Astrocyte of the spinal cord (primary cell): ENCODE data around the gene GNAT2.

ENCODE experiments used
- DNase-seq: peaks from one replicate; pipeline ENCODE4 v3.0.0; 2011; ENCODE audit warnings: low read depth, low spot score
- H3K4me3 ChIP-seq: 2 replicates; pipeline ENCODE4 v1.5.1; 2011; ENCODE audit warnings: low read depth, mild to moderate bottlenecking, low read length, moderate library complexity
- in situ Hi-C: cut with HindIII; loops from 2 replicates; pipeline ENCODE4 v1.10.0; 2017; ENCODE audit warnings: low sequenced_read_pairs
- TF ChIP-seq, protein P1 (sequence below): IDR thresholded peaks from 2 replicates; pipeline ENCODE4 v1.5.1; 2012; ENCODE audit warnings: low read depth, mild to moderate bottlenecking, low read length, inconsistent platforms

Gene GNAT2

DNA sequence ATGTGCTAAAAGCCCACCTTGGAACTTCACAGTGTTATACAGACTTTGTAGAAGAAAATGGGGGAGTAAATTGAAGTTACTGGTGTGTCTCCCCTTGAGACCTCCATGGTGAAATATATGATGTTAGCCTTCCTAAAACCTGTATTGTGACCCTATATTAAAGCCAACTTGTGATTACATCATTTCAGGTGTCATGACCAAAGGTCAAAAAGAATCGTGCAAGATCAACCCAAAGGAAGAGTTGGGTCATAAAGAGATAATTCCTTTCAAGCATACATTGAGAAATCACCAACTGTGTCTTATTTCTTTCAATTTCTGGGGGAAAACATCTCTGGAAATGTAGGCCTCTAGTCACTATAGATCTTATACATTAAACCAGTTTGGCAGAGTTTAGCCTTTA lies 34.6 kb downstream of the GNAT2 start:
- no peak overlapping the region for H3K4me3 ChIP-seq
- TF ChIP-seq, protein P1, sequence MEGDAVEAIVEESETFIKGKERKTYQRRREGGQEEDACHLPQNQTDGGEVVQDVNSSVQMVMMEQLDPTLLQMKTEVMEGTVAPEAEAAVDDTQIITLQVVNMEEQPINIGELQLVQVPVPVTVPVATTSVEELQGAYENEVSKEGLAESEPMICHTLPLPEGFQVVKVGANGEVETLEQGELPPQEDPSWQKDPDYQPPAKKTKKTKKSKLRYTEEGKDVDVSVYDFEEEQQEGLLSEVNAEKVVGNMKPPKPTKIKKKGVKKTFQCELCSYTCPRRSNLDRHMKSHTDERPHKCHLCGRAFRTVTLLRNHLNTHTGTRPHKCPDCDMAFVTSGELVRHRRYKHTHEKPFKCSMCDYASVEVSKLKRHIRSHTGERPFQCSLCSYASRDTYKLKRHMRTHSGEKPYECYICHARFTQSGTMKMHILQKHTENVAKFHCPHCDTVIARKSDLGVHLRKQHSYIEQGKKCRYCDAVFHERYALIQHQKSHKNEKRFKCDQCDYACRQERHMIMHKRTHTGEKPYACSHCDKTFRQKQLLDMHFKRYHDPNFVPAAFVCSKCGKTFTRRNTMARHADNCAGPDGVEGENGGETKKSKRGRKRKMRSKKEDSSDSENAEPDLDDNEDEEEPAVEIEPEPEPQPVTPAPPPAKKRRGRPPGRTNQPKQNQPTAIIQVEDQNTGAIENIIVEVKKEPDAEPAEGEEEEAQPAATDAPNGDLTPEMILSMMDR, result no peak
- in situ Hi-C loops, result no loop called here
- no peak for DNase-seq

GRCh38 chr1:109582021-109582420 lies 37.4 kb downstream of the GNAT2 start:
- DNase-seq, result no peak
- H3K4me3 ChIP-seq, result no peak overlapping the region
- TF ChIP-seq, protein P1, result no peak
- in situ Hi-C loops, result no loop called here

DNA sequence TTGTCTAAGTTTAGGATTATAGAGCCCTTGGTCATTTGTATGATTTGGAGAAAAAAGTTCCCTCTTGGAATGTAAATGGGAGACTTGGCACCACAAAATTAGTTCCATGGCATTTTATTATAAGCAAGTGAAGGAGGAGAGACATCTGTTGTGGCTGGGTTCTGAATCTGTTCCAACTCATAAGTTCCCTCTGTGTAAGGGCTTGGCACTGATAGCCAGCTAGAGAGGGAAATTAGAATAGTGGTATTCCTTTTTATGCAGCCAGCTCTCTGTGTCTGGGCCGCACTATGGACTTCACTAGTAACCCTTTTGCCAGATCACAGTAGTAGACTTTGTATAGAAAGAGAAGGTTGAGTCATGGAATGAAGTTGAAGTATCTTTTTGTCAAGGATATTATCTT lies 39.9 kb downstream of the GNAT2 start:
- TF ChIP-seq, protein P1, result no peak
- DNase-seq, result peak; percentile 67
- in situ Hi-C loops, result no loop called here
- H3K4me3 ChIP-seq, result no peak overlapping the region

DNA sequence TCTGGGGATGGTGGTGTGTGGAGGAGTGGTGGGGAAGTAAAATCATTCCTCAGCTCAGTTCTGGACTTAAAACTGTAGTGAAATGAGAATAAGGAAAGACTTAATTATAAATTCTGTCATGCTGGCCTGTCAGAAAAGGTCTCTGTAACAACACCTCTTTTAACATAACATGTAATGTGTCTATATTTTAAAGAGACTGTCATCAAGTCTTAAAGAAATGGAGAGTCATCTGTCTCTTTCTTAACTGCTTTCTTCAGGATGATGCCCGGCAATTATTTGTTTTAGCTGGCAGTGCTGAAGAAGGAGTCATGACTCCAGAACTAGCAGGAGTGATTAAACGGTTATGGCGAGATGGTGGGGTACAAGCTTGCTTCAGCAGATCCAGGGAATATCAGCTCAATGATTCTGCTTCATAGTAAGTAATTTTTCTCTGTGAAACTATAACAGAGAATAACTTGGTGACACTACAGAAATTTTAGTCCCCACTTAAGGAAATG lies 40.4 kb downstream of the GNAT2 start:
- TF ChIP-seq, protein P1, result no peak
- peak; percentile 28 for DNase-seq
- no peak overlapping the region for H3K4me3 ChIP-seq
- in situ Hi-C loops, result no loop called here

GRCh38 chr1:109573785-109574184 lies 45.6 kb downstream of the GNAT2 start:
- in situ Hi-C loops, result no loop called here
- DNase-seq, result no peak
- TF ChIP-seq, protein P1, result no peak
- no peak overlapping the region for H3K4me3 ChIP-seq

GRCh38 chr1:109570414-109570813 lies 49.0 kb downstream of the GNAT2 start:
- in situ Hi-C loops, result no loop called here
- H3K4me3 ChIP-seq, result no peak overlapping the region
- TF ChIP-seq, protein P1, result no peak
- no peak for DNase-seq

DNA sequence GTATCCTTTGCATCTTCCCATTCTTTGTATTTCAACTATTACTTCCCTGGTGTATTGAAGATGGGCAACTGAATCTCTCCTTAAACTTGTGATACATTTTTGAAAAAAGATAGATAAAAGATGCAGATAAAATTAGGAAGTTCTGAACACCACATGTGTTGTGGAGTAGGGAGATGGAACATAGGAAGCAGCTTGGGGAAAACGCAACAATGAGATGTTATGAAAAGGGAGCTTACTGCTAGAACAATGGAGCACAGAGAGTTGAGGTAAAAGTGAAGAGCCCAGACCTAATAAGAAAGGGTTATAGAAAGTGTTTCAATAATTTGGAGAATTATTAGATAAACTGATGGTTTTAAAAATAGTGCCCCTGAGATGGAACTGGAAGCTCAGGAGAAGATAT lies 50.1 kb downstream of the GNAT2 start:
- H3K4me3 ChIP-seq, result no peak overlapping the region
- in situ Hi-C loops, result no loop called here
- DNase-seq, result no peak
- TF ChIP-seq, protein P1, result no peak
